Measurements from ENCODE around the gene ADCY7.

The ADCY7 gene

GRCh38 chr16:50298075-50298460 is 31.7 kb downstream of the ADCY7 start:
- ATAC-seq, result no peak
- TF ChIP-seq ZFP3 (CRISPR knock-in tag; IDR thresholded peaks at IDR 0.05), result no peak
- TF ChIP-seq ESRRG (CRISPR knock-in tag; IDR thresholded peaks at IDR 0.05), result no peak
- TF ChIP-seq TCF4 (CRISPR knock-in tag; IDR thresholded peaks at IDR 0.05; ENCODE audit: borderline replicate concordance), result no peak

- TF ChIP-seq ARNTL (CRISPR knock-in tag; IDR thresholded peaks at IDR 0.05; ENCODE audit: borderline replicate concordance, low read depth) (no peak), TSHZ2 (CRISPR knock-in tag; IDR thresholded peaks at IDR 0.05) (no peak), ZFP30 (CRISPR knock-in tag; IDR thresholded peaks at IDR 0.05) (no peak), ZNF70 (CRISPR knock-in tag; IDR thresholded peaks at IDR 0.05) (no peak), PPARA (CRISPR knock-in tag; IDR thresholded peaks at IDR 0.05; ENCODE audit: borderline replicate concordance) (no peak), PATZ1 (CRISPR knock-in tag; IDR thresholded peaks at IDR 0.05; ENCODE audit: borderline replicate concordance) (no peak)
- ATAC-seq, result no peak
Observed at GRCh38 chr16:50298591-50299507, 32.5 kb downstream of the ADCY7 start.

GRCh38 chr16:50299508-50300105 is 33.3 kb downstream of the ADCY7 start:
- TF ChIP-seq ZC3H10 (CRISPR knock-in tag; IDR thresholded peaks at IDR 0.05), result no peak
- TF ChIP-seq ZNF70 (CRISPR knock-in tag; IDR thresholded peaks at IDR 0.05), result no peak
- no peak for TF ChIP-seq ZNF565 (CRISPR knock-in tag; conservative IDR thresholded peaks at IDR 0.05; ENCODE audit: low read depth)
- no peak for ATAC-seq

GRCh38 chr16:50300942-50301625 is 34.7 kb downstream of the ADCY7 start:
- ATAC-seq, result no peak
- TF ChIP-seq RARB (CRISPR knock-in tag; IDR thresholded peaks at IDR 0.05) (no peak), ZNF8 (CRISPR knock-in tag; IDR thresholded peaks at IDR 0.05) (no peak)

- TF ChIP-seq ARNTL (CRISPR knock-in tag; IDR thresholded peaks at IDR 0.05; ENCODE audit: borderline replicate concordance, low read depth) (no peak), TCF4 (CRISPR knock-in tag; IDR thresholded peaks at IDR 0.05; ENCODE audit: borderline replicate concordance) (no peak), ZNF565 (CRISPR knock-in tag; conservative IDR thresholded peaks at IDR 0.05; ENCODE audit: low read depth) (no peak), RARB (CRISPR knock-in tag; IDR thresholded peaks at IDR 0.05) (no peak), TOX (CRISPR knock-in tag; IDR thresholded peaks at IDR 0.05; ENCODE audit: borderline replicate concordance) (no peak), POU6F1 (CRISPR knock-in tag; IDR thresholded peaks at IDR 0.05; ENCODE audit: borderline replicate concordance, low read depth) (no peak), ZFP3 (CRISPR knock-in tag; IDR thresholded peaks at IDR 0.05) (no peak), GLIS3 (CRISPR knock-in tag; IDR thresholded peaks at IDR 0.05) (no peak), ZNF8 (CRISPR knock-in tag; IDR thresholded peaks at IDR 0.05) (no peak), CSRNP3 (CRISPR knock-in tag; IDR thresholded peaks at IDR 0.05) (no peak), ESRRG (CRISPR knock-in tag; IDR thresholded peaks at IDR 0.05) (no peak)
- peak; percentile 63 for ATAC-seq
Observed at GRCh38 chr16:50301626-50302471, 35.5 kb downstream of the ADCY7 start.

Data from SK-N-SH treated with all-trans-retinoic acid at 6 μM for 48 hours (cell line).